ENCODE data around the gene GMFB.
A peak's percentile ranks its signal among the peaks of the same experiment; 100 is the strongest.
"Not testable (repeated sequence)": the region's sequence is repeated elsewhere in the genome, so short reads cannot be mapped to it uniquely, and the experiment has no call there.

GMFB gene

DNA sequence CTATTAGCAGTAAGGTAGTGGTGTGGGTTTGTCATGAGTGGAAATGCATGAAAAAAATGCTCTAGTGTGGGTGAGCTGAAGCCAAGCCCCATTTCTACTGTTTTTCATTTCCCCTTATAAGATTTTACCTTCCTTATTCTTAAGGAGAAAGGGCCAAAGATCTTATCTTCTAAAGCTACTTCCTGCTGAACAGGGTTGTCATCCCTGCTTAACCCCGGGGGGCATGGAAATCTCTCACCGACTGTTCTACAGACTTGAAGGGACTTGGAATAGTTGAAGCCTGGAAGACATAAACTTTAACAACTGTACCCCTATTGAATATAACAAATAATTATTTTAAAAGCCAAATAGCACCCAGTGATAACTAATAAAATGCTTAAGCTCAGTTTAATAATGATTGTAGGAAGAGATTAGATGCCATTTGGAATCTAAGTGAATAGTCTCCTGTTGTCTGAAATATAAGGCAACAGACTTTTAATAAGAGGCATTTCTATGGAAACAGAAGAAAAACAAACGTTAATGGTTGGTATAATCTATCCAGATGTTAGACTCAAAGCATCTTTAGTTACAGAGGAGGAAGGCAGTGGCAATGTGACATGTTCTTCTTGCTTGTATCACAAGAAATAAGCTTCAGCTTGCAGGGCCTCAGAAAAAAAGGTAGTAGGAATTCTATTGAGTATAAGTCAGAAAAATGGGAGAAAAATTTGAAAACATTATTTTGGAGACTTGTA is 1.8 kb upstream of the GMFB start:
- no peak for DNase-seq

DNA sequence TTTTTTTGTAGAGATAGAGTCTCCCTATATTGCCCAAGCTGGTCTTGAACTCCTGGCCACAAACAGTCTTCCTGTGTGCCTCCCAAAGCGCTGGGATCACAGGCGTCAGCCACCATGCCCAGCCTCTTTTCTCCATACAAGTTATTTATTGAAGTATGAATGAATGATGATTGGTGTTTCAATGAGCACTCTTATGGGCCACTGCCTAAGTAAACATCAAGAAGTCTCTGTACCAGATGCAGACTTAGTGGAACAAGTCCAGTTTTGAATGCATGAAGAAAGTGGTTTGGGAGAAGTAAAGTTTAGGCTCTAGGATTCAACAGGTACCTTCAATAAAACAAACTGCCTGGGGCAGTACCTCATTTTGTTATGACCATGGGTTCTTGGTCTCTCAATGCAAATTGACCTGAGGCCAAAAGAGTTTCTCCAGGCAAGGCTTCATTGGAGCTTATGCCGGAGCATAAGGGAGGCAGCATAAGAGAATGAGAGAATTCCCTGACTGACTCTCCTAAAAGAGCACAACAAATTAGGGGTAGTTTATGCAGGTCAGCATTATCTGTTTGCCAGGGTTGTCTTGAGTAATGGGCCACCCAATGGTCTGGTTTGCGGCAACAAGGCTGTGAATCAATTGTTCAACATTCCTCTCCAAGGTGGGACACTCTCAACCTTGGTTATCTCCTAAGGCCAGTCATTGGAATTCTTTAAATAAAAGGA is 1.1 kb upstream of the GMFB start:
- no peak for DNase-seq

DNA sequence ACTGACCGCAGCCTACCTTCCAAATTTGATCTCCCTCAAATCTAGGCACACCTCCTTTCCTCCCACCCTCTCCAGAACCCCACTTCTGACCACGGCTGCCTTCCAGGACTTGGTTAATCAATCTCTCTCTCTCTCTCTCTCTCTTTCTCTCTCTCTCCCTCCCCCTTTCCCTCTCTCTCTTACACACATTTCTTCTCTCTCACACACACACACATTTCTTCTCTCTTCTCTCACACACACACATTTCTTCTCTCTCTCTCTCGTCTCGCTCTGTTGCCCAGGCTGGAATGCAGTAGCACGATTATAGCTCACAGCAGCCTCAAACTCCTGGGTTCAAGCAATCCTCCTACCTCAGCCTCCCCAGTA is 521 bp upstream of the GMFB start:
- no peak for DNase-seq

DNA sequence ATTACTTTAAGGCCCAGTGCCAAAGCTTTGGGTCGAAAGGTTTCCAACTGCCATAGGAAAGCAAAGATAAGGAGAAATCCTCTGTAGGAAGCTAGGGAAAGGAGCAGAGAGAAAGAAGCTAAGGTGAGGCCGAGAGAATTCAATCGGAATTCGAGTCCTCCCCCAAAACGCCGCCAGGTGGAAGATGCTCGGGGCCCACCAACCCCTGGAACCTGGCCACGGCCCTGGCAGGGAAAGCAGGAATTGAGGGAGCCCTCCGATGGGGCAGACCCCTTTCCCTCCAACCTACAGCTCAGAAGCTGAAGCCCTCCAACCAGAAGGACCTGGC is 498 bp downstream of the GMFB start:
- no peak for DNase-seq

DNA sequence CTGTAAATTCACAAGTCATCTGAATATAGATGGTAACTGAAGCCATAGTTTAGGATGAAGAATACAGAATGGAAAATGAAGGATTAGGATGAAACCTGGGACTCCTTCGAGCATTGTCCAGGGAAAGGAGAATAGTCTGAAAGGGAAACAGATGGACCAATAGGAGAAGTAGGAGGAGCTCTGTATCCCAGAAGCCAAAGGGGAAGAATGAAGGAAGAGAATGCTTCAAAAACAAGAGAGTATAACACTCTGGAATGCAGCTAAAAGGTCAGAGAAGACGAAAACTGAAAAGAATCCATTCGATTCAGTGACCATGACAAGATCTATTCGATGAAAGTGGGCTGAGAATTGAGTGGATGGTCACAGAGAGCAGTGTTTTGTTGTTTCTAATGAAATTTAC is 1.0 kb downstream of the GMFB start:
- peak; percentile 42 for DNase-seq

DNA sequence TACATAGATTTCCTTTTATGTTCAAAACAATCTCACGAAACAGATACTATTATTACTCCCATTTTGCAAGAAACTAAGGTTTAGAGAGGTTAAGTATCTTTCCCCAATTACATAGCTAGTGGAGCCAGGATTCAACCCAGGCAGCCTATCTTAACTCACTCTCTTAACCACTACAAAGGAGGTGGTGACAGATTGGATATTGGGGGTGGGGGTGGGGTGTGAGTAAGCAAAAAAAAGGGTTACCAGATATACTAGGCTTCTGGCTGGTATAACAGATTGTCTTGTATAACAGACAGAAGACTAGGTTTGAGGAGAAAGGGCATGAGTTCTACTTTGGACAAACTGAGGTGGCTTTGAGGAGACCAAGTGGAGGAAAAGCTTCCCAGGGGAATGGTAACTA is 2.1 kb downstream of the GMFB start:
- DNase-seq = peak; percentile 32

DNA sequence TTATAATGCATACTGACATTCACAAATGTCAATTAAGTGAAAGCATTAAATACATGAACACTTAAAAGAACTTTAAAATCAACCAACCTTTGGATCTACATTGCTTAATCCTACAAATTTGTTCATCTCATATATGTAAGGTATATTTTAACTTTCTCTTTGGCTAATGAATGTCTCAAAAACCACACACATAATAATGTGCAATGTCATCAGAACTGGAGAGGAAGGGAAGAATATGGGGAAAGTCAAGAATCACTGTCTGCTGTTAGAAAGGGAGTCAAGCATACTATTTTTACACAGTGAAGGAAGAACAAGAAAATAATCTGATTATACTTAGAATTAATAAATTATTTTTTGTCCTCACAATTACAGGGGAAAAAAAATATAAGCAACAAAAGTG is 4.9 kb downstream of the GMFB start:
- no peak for DNase-seq

DNA sequence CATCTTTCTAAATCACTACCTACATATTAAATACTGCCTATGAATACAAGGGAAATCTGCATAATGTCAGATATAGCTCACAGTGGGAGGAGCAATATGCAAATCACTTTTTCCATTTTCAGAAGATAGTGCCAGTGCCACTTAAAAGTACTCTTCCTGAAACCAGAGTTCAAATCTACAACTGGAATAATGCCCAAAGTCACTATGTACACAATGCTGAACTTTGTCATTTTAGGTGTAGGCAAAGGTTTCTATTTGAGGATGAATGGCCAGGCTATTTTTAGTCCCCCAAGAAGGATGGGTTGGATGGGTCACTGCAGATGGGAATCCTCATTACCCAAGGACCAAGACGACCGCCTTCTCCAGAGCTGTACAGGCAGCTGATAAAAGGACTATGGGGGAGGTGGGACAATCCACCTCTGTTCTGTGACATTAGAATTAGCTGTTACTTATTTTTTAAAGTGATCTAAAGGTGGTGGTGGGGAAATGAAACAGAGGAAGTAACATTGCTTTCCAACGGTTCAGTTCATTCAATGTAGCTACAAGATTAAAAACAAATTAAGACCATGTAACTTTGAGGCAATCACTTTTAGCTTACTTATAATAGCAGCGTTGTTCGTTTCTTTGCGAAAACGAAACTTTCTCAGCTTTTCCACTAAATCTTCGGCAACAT is 5.6 kb downstream of the GMFB start:
- DNase-seq = no peak

DNA sequence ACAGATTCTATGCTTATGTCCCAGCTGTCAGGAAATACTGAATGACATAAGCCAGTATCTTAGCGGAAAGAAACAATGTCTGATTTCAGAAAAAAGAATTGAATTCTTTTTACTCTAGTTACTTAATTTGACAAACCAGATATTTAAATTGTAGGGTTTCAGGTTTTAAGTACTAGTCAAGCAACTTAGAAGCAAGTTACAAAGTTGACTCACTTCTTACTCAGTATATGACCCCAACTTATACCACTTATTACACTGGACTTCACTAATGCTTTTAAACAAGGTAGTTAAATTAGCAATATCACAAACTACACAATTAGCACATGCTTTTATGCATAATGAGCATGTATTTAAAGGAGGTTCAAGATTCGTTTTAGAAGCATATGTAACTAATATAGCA is 7.1 kb downstream of the GMFB start:
- no peak for DNase-seq

DNA sequence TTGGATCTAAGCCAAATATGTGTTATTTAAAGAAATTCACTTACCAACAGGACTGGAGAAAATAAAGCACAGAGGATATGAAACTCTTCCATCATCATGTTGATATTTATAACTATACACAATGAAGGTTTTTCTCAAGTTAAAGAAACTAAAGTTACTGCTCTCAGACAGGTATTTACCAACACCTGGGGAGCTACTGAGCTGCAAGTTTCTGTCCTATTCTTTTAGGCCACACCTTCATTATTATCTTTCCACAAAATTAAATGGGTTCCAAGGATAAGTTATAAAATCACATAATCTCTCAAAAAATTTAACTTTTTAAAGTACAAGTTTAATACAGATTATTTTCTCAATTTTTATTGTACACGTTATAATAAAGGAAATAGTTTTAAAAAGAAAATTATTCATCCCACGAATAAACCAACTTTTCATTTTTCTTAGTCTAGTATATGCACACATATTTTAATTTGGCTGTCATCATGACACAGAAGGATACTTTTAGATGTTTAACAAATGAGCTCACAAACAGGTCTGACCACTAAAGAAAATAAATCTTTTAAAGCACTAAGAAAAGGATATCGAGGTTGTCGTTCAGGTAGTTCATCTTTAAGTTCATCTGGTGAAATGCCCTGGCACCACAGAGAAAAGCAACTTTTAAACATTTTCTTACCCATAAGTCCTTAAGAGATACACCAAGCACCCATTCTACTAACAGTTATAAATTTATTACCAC is 7.8 kb downstream of the GMFB start:
- no peak for DNase-seq

DNA sequence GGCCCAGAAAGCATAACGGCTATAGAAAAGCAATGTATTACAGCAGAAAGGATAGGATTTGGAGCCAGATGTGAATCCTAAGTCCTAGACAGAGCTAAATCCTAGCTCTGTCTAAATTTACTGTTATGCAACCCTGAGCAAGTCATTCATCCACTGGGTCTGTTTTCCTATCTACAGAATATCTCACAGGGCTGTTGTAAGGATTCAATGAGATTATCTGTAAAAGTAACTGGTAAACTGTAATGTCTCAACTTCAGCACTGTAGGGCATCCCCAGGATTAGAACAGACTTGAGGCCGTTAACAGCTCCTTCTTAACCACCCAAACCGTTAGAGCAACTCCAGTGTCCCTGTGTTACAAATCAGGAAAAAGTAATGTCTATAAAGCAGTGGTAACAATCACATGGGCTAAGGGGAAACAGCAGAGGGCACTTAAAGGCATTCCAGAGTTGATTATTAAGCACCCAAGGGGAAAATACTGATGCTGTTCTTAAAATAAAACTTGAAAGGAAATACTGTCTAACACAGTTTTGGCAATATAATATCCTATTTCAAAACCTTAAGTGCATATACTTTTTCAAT is 10.1 kb downstream of the GMFB start:
- DNase-seq = no peak

DNA sequence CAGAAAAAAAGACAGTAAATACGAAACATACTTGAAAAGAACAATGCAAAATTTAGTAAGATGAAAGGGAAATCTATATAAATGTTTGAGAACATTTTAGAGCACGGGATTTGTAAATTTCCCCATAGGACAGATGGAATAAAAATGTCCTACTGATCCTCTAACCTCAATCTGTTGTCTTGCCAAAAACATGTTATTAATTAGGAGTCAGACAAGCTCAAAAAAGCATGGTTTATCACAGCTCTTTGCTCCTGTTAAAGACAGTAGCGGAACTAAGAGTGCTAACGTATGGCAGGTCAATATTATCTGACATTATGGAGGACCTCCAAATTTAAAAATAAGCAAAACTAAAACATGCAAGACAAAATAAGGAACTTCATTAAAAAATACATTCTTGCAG is 12.9 kb downstream of the GMFB start:
- peak; percentile 38 for DNase-seq

DNA sequence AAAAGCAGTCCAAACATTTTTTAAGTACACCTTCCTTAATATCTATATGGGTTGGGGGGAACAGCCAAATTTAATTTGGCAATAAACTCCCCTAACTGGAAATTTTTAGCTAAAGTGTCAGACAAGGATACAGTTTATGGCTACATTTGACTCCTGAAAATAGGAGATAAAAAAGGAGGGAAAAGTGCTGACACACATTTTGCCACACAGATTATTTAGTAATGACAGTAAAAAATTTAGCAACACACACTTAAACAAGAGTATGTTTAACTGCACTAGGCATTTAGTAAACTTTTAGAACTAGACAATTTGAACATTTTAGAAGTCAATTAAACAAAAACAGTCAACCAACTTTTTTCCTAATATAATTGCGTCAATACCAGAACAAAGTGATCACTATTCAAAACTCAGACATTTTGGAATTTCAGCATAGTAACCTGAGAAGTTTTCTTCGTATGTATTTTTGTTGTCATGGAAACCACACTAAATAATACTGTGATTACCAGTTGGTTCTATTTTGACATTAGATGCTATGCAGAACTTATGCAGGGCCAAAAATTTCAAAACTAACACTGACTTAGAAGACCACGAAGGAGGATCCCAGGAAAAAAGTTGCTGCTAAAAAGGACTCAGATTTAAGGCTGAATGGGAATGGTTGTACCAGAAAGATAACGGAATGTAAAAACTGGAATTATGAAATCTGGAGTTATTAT is 13.4 kb downstream of the GMFB start:
- peak; percentile 33 for DNase-seq

DNA sequence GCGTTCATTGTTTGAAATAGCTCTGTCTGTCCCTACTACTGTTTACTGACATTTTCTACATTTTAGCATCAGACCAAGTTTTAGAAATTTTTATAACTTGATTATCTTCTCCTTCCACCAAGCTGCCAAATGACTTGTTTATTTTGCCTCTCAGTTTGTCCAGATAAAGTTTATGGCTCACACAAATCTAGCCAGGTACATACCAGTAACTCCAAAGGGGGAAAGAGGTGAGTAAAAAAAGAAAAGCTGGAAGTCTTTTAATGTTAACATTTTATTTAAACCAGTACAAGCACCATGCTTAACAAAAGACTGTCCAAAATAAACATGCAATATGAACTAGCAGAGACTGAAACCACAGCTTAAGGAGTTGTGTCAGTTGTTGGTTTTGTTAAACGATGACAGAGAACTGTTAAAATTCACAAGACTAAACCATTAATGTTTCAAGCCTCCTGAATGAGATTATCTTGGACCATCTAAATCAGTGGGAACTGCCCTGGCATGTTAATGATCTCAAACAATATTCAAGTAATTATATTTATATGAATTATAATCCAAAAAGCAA is 14.5 kb downstream of the GMFB start:
- no peak for DNase-seq

DNA sequence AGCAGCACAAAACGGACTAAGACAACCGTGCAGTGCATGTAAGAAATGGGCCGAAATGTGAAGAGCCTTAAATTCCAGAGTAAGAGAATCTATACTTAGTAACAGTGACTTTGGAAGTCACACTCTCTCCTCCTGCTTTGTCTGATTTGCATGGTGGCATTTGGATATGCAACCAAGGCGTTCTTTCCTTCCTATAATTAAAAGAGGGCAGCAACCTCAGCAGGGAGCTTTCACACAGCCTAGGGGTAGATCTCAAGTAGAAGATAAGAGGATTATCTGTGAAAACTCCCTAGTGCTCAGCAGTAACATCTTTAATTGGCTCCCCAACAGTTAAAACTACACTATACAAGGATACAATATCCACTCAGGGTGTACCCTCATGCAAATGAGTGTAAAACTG is 16.5 kb downstream of the GMFB start:
- DNase-seq = no peak

DNA sequence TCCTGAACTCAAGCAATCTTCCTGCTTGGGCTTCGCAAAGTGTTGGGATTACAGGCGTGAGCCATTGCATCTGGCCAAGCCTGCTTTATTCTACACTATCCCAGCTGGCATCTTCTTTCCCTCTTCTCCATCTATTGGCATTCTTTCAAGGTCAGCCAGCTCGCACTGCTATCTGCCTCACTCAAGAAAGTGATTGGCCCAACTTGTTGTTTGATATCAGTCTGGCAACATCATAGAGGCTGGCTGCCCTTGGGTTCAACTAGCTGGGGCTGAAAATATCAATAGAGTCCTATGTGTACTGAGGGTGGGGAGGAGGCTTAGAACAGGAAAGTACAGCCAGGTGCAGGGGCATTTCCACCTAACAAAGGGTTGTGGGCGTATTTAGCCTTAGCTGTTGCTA is 17.1 kb downstream of the GMFB start:
- DNase-seq = no peak

DNA sequence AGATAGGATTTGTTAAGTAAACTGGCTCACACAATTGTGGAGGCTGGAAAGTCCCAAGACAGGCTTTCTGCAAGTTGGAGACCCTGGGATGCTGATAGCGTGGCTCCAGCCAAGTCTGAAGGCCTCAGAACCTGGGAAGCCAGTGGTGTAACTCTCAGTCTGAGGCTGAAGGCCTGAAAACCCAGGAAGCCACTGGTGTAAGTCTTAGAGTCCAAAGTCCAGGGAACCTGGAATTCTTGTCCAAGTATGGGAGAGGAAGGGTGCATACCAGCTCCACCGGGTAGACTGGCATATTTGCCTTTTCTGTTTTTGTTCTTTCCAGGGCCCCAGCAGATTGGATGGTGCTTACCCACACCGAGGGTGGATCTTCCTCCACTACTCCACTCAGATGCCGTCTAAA is 18.1 kb downstream of the GMFB start:
- DNase-seq = no peak

DNA sequence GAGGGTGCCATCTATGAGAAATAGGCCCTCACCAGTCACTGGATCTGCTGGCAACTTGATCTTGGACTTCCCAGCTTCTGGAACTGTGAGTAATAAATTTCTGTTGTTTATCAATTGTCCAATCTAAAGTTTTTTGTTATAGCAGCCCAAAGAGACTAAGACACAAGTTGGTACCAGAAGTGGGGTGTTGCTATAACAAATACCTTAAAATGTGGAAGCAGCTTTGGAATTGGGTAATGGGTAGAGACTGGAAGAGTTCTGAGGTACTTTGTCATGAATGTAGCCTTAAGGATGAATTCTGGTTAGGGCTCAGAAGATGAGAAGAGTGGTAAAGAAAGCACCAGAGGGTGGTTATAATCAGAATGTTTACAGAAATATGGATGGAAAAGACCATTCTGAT is 21.5 kb downstream of the GMFB start:
- no peak for DNase-seq

DNA sequence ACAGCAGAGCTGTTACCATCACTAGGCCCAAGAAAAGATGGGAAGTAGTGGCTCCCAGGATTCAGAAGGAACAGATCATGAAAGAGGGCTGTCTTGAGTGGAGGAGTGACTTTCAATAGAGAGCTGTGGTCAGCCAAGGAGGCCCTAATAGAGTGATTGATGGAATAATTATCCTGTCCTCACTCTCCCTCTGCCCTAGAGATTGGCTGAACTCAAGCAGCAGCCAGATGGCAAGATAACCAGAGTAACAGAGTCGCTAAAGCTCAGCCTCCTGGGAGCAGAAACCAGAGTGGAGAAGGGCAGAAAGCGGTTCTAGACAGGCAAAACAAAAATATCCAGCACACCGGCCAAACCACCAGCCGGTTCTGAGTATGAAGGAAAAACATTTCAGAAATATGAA is 23.1 kb downstream of the GMFB start:
- DNase-seq = no peak

DNA sequence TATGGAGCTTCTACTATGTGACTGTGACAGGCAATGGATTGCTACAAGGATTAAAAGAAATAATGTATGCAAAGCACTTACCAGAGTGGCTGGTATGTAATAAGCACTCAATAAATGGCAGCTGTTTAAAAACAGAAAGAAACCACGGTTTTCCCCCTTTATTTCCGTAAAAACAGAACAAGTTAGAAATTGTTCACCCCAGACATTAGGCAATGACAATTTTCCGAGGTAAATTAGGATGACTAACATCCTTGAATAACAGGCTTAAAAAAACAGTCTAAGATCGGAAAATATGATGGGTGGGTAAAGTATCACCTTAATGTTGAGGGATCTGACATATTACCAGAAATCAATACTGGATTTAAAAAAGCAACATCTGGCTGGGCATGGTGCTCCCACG is 26.7 kb downstream of the GMFB start:
- DNase-seq = no peak

DNA sequence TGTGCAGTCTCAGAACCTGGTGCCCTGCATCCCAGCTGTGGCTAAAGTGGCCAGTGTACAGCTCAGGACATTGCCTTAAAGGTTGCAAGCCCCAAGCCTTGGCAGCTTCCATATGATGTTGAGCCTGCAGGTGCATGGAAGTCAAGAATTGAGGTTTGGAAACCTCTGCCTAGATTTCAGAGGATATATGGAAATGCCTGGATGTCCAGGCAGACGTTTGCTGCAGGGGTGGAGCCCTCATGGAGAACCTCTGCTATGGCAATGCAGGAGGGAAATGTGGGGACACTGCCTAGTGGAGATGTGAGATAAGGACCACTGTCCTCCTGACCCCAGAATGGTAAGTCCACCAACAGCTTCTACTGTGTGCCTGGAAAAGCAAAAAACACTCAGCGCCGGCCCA is 29.7 kb downstream of the GMFB start:
- DNase-seq = no peak

DNA sequence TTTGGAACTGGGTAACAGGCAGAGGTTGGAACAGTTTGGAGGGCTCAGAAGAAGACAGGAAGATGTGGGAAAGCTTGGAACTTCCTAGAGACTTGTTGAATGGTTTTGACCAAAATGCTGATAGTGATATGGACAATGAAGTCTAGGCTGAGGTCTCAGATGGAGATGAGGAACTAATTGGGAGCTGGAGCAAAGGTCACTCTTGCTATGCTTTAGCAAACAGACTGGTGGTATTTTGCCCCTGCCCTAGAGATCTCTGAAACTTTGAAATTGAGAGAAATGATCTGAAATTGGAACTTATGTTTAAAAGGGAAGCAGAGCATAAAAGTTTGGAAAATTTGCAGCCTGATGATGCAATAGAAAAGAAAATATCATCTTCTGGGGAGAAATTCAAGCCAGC is 30.2 kb downstream of the GMFB start:
- DNase-seq = not testable (repeated sequence)

DNA sequence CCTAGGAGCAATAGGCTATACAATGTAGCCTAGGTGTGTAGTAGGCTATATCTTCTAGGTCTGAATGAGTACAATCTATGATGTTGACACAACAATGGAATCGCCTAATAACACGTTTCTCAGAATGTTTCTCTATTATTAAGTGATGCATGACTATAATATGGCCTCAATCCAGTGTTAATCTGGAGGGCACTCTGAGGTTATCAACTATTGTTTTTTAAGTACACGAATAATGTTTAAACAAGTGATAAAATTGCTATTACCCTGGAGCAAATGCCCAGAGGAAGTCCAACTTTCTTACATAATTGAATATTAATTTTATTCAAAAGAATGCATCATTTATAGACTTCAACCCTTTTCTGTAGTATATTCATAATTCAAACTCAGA is 31.2 kb downstream of the GMFB start:
- DNase-seq = no peak
